ENCODE data around the gene THEMIS.
"Not testable (repeated sequence)": the region's sequence is repeated elsewhere in the genome, so short reads cannot be mapped to it uniquely, and the experiment has no call there.

The THEMIS gene

DNA sequence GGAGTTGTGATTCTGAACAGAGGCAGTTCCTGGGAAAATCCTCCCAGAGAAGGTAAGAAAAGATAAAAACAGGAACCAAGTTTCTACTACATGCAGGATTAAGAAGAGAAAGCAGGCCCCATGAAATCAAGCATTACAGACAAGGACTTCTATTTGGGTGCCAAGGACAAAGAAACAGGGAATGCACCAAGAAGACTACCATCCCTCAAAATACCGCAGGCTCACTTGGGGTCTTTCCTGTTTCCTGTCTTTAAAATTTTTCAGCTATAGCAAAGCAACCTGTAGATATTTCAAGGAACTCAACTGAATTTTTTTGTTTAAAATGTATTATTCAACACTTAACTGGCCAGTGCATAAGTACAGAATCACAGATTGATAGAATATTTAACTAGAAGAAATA, 107.5 kb downstream of the THEMIS start:
- no peak for DNase-seq

- no peak for DNase-seq
Measured at GRCh38 chr6:127792616-127793015, 108.2 kb downstream of the THEMIS start.

DNA sequence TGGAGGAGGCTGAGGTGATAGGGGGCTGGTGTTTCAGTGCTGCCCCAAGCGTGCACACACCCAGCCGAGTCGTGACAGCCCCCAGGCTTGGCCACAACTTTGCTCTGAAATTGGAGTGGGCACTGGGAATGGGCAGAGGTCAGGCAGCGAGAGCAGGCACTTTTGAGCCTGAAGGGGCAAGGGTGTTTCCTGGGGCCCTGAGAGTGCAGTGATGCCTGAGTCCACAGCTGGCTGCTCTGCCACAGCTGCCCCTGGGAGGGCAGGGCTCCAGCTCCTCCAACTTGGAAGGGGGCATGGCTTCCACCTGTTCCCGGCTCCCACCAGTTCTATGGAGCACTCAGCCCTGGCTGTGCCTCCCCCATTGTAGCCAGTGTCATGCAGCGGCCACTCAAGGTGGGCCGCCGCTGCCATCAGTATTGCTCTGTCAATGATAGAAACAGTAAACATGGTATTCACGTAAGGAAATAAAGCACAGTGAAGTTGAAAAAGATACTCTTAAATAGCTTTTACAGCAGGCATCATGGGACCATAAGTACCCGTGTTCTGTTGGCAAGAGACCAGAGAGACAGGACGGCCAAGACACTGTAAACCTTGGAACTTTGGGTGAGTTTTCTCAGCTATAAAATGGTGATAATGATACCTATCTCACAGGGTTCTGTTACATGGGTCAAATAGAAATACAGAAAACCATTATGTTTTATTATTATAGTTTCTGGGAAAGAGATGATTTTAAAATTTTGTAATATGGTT, 108.9 kb downstream of the THEMIS start:
- no peak for DNase-seq

- no peak for DNase-seq
Measured at GRCh38 chr6:127790571-127790970, 110.3 kb downstream of the THEMIS start.

- no peak for DNase-seq
Measured at GRCh38 chr6:127786109-127786508, 114.7 kb downstream of the THEMIS start.

- DNase-seq = no peak
Measured at GRCh38 chr6:127784468-127784867, 116.4 kb downstream of the THEMIS start.

DNA sequence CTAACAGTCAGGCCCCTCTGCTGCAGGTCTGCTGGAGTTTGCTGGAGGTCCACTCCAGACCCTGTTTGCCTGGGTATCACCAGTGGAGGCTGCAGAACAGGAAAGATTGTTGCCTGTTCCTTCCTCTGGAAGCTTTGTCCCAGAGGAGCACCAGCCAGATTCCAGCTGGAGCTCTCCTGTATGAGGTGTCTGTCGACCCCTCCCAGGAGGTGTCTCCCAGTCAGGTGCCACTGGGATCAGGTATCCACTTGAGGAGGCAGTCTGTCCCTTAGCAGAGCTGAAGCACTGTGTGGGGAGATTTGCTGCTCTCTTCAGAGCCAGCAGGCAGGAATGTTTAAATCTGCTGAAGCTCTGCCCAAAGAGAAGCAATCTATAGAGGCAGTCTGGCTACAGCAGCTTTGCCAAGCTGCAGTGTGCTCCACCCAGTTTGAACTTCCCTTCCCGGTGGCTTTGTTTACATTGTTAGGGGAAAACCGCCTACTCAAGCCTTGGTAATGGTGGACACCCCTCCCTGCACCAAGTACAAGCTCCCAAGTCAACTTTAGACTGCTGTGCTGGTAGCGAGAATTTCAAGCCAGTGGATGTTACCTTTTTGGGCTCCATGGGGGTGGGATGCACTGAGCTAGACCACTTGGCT, 119.1 kb downstream of the THEMIS start:
- DNase-seq = not testable (repeated sequence)

DNA sequence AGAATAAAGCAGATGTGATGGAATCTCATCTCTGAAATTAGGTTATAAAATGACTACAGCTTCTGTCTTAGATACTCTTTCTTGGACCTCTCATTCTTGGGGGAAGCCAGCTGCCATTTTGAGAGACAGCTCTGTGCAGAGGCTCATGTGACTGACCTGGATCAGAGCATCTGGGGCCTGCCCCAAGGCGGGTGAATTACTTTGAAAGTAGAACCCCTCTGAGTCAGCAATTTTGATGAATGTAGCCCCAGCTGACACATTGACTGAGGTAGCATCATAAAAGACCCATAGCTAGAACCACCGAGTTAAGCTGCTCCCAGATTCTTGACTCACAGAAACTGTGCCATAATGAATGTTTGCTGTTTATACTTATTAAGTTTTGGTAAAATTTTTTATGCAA, 124.5 kb downstream of the THEMIS start:
- DNase-seq = no peak

- DNase-seq = no peak
Measured at GRCh38 chr6:127775371-127775770, 125.5 kb downstream of the THEMIS start.

- DNase-seq = no peak
Measured at GRCh38 chr6:127768745-127769144, 132.1 kb downstream of the THEMIS start.

DNA sequence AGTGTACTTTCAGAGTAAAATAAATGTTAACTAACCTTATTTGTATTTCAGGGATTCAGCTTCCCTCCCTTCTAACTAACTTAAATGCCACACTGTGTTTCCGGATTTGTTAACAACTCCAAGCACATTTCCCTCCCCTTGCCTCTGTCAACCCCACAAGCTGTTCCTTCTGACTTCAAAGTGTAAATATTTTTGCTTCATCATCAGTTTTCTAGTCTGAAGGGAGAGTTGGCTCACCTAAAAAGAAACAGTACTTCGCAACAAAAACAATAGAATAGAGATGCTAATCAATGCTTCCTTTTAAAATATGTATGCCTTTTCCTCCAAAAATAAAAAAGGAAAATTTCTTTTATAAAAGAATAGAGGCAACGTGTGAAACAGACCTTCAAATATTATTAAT, 132.6 kb downstream of the THEMIS start:
- DNase-seq = no peak

DNA sequence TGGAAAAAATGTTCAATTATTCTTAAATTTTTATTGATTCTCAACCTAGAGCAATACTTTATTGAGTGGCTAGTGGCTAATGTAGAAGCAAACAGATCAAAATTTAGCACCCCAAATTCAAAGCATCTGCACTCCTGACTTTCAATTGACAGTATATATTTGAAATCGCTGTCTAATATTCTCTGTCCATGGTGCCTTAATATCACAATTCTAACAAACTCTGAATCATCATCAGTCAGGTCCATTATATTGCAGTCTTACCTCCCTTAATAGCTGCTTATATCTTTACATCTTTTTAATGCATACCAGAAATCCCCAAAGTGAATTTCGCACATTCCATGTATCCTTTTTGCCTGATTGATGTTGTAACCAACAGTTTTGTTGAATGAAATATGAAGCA, 134.9 kb downstream of the THEMIS start:
- DNase-seq = no peak

GRCh38 chr6:127762284-127762683, 138.6 kb downstream of the THEMIS start:
- DNase-seq = no peak

GRCh38 chr6:127761084-127761483, 139.8 kb downstream of the THEMIS start:
- DNase-seq = no peak

DNA sequence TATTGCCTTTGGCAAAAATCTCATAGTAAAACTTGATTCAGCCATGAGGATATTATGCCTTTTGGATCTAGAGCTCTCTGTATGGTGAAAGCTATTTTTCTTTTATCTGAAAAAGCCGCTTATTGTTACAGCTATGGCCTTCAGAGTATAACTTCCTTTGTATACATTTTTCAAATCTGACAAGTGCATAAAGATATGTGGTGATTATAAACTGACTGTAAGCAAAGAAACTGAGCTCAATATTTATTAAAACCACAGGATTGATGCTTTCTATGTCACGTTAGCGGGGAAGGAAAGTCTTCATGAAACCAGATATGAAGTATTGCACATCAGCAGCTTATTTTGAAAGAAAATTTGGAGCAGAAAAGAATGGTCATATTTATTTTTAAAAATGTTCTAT, 151.8 kb downstream of the THEMIS start:
- DNase-seq = no peak

GRCh38 chr6:127748290-127748689, 152.6 kb downstream of the THEMIS start:
- no peak for DNase-seq

GRCh38 chr6:127738423-127738822, 162.4 kb downstream of the THEMIS start:
- no peak for DNase-seq

DNA sequence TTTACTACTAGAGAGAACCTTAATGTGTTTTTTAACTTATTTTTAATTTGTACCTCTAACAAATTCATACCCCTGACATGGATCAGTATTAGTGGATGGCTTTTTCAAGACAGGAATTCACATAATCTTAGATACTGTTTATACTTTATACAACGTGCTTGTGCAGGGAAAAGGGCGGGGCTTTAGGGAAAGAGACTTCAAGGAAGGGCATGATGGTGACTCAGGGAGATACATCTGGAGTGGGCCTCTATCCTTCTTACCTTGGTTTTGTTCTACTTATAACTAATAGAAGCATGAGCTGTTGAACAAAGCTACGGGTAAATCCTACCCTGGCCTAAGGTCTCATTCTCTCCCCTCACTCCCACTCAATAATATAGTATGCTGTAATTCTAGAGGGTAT, 163.1 kb downstream of the THEMIS start:
- DNase-seq = no peak

GRCh38 chr6:127737009-127737486, 163.8 kb downstream of the THEMIS start:
- DNase-seq = peak; percentile 73

DNA sequence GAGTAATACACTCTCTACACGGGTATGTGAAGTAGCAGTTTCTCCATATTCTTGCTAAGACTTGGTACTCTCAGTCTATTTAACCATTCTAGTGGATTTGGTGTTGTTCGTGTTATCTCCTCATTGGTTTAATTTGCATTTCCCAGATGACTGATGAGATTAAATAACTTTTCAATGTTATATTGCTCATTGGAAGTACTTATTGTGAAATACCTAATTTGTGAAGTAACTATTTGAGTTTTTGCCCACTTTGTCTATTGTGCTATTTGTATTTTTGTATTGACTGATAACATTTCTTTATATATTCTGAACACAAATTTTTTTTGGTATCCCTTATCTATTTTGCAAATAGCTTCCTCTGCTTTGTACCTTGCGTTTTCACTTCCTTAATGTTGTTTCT, 167.9 kb downstream of the THEMIS start:
- DNase-seq = no peak

- DNase-seq = no peak
Measured at GRCh38 chr6:127727260-127727953, 173.5 kb downstream of the THEMIS start.

DNA sequence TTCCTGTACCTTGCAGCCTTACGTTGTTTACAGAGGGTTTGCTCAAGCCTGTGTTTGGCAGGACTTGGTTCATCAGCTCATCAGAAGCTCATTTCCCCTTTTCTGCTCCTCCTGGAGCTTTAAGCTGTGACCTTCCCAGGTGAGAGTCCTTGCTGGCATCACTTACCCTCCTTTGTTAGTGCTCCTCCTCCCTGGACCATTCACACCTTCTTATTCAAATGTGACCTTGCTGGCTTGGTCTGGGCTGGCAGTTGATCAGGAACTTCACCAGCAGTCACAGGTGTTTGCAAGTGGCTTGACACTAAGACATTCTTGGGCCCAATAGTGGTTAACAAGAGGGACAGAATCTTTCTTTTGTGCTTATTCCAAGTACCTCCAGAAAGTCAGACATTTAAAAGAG, 175.0 kb downstream of the THEMIS start:
- no peak for DNase-seq

- no peak for DNase-seq
Measured at GRCh38 chr6:127718694-127719093, 182.2 kb downstream of the THEMIS start.

DNA sequence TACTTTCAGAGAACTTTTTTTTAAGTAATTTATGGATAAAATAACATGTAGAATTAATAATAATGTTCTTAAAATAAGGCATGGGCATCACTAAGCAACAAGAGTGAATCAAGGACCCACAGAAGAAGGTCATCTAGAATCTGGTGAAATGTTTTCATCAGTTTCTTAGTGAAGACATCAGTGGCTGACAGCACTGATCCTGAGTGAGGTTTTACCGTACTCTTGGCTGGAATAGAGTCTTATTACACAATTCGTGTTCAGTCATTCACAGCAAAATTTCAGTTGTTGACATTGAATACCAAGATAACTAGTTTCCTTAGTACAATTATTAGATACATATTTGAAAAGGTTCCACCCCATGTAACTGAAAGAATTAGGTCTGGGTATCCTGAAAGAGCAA, 183.5 kb downstream of the THEMIS start:
- DNase-seq = no peak
